NB4 (cell line): ENCODE results near the gene DHX58.

Experiments
- CTCF ChIP-seq: IDR thresholded peaks from one replicate; pipeline ENCODE4 v1.5.1; 2012; ENCODE audit warnings: low read depth, low read length
- MYC ChIP-seq: IDR thresholded peaks from 2 replicates; pipeline ENCODE4 v1.6.1; 2011; ENCODE audit warnings: low read depth, low read length
- POLR2A ChIP-seq: IDR thresholded peaks from 2 replicates; pipeline ENCODE4 v1.6.1; 2011; ENCODE audit warnings: mild to moderate bottlenecking; ENCODE audit not compliant: insufficient read length; ENCODE audit errors: extremely low read depth

- TF ChIP-seq CTCF (no peak), POLR2A (no peak), MYC (no peak)
Observed at GRCh38 chr17:42110301-42111264, 1.9 kb downstream of the DHX58 start.
